Upper lobe of left lung (tissue), 4 donors: ENCODE measurements around the gene CPNE4.

Source experiments
- CTCF ChIP-seq, 6 experiments: fragments of 450-650 bp in 4 of 6; fragments of 200-600 bp in 2 of 6; sonication (generic) in 2 of 6; IDR thresholded peaks; one replicate each; pipeline ENCODE4 v1.5.1; 2016 to 2019; ENCODE audit warnings: antibody characterized with exemption in 6 of 6
- POLR2AphosphoS5 ChIP-seq, 2 donors: sonication (generic); formaldehyde crosslinking; IDR thresholded peaks; one replicate each; pipeline ENCODE4 v1.5.1; 2017; ENCODE audit warnings: antibody characterized with exemption in 2 of 2

- TF ChIP-seq CTCF (IDR thresholded peaks at IDR 0.05): no peak
- TF ChIP-seq POLR2AphosphoS5 (IDR thresholded peaks at IDR 0.05): no peak
Observed at GRCh38 chr3:131972091-131972490, 62.7 kb downstream of the CPNE4 start.
